Endothelial cell (in vitro differentiated cells): ENCODE data around the gene CECR2. TPM values are rescaled to one million over a fixed set of nuclear protein-coding genes. Genes with fewer than 3 reads are reported as not detected.
A peak's percentile ranks its signal among the peaks of the same experiment; 100 is the strongest.

Experiments used
- DNase-seq: peaks from one replicate; pipeline ENCODE4 v3.0.0; 2021; ENCODE audit warnings: low spot score
- H3K27ac Mint-ChIP-seq: one replicate; pipeline ENCODE4 v1.8.0; 2021; ENCODE audit warnings: mixed read lengths, inconsistent platforms; ENCODE audit not compliant: unreplicated experiment
- H3K27me3 Mint-ChIP-seq: one replicate; pipeline ENCODE4 v1.8.0; 2021; ENCODE audit warnings: mild to moderate bottlenecking, moderate library complexity, mixed read lengths, inconsistent platforms; ENCODE audit not compliant: unreplicated experiment
- H3K36me3 Mint-ChIP-seq: one replicate; pipeline ENCODE4 v1.8.0; 2021; ENCODE audit warnings: mild to moderate bottlenecking, low read depth, mixed read lengths, inconsistent platforms; ENCODE audit not compliant: unreplicated experiment
- H3K4me1 Mint-ChIP-seq: one replicate; pipeline ENCODE4 v1.8.0; 2021; ENCODE audit warnings: mild to moderate bottlenecking, mixed read lengths, inconsistent platforms; ENCODE audit not compliant: unreplicated experiment
- H3K4me3 Mint-ChIP-seq: one replicate; pipeline ENCODE4 v1.8.0; 2021; ENCODE audit warnings: mild to moderate bottlenecking, mixed read lengths, inconsistent platforms; ENCODE audit not compliant: unreplicated experiment
- H3K9me3 Mint-ChIP-seq: one replicate; pipeline ENCODE4 v1.8.0; 2021; ENCODE audit warnings: mixed read lengths, inconsistent platforms; ENCODE audit not compliant: unreplicated experiment
- total RNA-seq: library from RNA; stranded (reverse); fragmentation: NEBNext Ultra II Directional; extraction: Animal tissue kit (Norgen Biotek cat#: 25700); gene quantifications from one replicate; pipeline ENCODE4 v1.2.1, GENCODE V29; 2021; ENCODE audit not compliant: unreplicated experiment
- TF ChIP-seq, protein P1 (sequence below): fragments of 200-600 bp; sonication (generic); IDR thresholded peaks from one replicate; pipeline ENCODE4 v1.5.0; 2021; ENCODE audit warnings: antibody characterized with exemption; ENCODE audit not compliant: unreplicated experiment

Gene CECR2
- total RNA-seq, 1 donor from 2014 or later: 65.3 TPM

DNA sequence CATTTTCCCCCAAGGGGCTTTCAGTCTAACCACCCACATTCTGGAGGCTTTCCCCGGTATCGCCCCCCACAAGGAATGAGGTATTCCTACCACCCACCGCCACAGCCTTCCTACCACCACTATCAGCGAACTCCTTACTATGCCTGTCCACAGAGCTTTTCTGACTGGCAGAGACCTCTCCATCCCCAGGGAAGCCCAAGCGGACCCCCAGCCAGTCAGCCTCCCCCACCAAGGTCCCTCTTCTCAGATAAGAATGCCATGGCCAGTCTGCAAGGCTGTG is 179.4 kb downstream of the CECR2 start:
- TF ChIP-seq, protein P1, sequence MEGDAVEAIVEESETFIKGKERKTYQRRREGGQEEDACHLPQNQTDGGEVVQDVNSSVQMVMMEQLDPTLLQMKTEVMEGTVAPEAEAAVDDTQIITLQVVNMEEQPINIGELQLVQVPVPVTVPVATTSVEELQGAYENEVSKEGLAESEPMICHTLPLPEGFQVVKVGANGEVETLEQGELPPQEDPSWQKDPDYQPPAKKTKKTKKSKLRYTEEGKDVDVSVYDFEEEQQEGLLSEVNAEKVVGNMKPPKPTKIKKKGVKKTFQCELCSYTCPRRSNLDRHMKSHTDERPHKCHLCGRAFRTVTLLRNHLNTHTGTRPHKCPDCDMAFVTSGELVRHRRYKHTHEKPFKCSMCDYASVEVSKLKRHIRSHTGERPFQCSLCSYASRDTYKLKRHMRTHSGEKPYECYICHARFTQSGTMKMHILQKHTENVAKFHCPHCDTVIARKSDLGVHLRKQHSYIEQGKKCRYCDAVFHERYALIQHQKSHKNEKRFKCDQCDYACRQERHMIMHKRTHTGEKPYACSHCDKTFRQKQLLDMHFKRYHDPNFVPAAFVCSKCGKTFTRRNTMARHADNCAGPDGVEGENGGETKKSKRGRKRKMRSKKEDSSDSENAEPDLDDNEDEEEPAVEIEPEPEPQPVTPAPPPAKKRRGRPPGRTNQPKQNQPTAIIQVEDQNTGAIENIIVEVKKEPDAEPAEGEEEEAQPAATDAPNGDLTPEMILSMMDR: no peak
- Mint-ChIP-seq H3K36me3 (peaks cover 45% of the 10 kb centered on the region), H3K4me3 (no peak overlapping the region), H3K27me3 (peaks cover 10% of the 10 kb centered on the region), H3K27ac (peak overlapping the region; percentile 41), H3K4me1 (peaks cover 4% of the 10 kb centered on the region), H3K9me3 (no peaks in the 10 kb centered on the region)
- no peak for DNase-seq

DNA sequence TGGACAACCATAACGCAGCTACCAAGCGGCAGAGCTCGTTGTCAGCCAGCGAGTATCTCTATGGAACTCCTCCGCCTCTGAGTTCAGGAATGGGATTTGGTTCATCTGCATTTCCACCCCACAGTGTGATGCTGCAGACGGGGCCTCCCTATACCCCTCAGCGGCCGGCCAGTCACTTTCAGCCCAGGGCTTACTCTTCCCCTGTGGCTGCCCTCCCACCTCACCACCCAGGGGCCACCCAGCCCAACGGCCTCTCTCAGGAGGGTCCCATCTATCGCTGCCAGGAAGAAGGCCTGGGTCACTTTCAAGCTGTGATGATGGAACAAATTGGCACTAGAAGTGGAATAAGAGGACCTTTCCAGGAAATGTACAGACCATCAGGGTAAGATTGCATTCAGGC is 179.9 kb downstream of the CECR2 start:
- no peak for DNase-seq
- Mint-ChIP-seq H3K27me3 (peaks cover 10% of the 10 kb centered on the region), H3K36me3 (peaks cover 49% of the 10 kb centered on the region), H3K4me1 (peaks cover 4% of the 10 kb centered on the region), H3K27ac (no peak overlapping the region), H3K4me3 (no peak overlapping the region), H3K9me3 (no peaks in the 10 kb centered on the region)
- TF ChIP-seq, protein P1: no peak

DNA sequence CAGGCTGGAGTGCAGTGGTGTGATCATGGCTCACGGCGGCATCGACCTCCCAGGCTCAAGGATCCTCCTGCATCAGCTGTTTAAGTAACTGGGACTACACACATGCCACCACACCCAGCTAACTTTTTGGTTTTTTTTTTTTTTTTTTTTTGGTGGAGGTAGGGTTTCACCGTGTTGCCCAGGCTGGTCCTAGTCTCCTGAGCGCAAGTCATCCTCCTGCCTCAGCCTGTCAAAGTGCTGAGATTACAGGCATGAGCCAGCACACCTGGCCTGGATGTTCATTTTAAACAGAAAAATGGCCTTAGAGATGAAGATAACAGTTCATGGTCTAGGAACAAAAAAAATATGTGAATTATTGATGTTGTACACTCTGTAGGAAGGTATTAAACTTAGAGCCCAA is 180.4 kb downstream of the CECR2 start:
- Mint-ChIP-seq H3K36me3 (peaks cover 54% of the 10 kb centered on the region), H3K27ac (no peak overlapping the region), H3K9me3 (no peaks in the 10 kb centered on the region), H3K27me3 (peaks cover 10% of the 10 kb centered on the region), H3K4me3 (no peak overlapping the region), H3K4me1 (peaks cover 4% of the 10 kb centered on the region)
- DNase-seq: no peak
- TF ChIP-seq, protein P1: no peak

DNA sequence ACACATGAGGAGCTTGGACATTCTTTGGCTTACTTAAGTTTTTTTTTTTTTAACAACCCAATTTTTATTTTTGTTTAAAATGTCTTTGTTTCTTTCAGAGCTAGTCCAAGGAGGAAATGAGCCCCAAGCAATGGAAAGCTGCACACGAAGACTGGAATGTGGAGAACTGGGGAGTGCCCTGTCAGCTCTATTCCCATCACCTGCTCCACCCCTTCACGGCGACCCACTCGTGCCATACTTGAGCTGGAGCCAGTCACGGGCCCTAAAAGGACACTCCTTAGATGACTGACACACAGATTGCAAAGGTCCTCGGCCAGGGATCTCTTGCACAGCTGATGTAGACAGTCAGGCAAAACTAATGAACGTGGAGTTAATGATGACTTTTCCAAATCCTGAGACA is 183.5 kb downstream of the CECR2 start:
- Mint-ChIP-seq H3K9me3 (no peaks in the 10 kb centered on the region), H3K27ac (no peak overlapping the region), H3K4me1 (peaks cover 4% of the 10 kb centered on the region), H3K36me3 (peaks cover 65% of the 10 kb centered on the region), H3K27me3 (peaks cover 10% of the 10 kb centered on the region), H3K4me3 (no peak overlapping the region)
- DNase-seq: no peak
- TF ChIP-seq, protein P1: no peak

DNA sequence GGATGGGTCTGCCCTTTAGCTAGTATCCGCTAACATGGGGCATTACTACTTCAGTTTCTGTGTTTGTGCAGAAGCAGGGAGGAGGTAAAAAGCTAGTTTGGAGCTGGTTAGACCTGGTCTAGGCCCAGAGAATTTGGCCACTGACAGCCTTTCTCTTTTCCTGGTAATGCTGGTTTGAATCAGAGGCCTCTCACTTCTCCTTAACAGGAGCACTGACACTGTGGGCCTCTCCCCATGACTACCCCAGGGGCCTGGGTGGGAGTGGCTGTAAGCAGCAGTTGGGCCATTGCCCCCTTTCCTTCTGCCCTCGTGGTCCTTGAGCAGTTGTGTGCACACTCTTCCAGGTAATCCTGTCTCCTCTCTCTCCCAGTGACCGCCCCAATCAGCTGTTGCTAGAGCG is 185.6 kb downstream of the CECR2 start:
- Mint-ChIP-seq H3K4me1 (peaks cover 4% of the 10 kb centered on the region), H3K4me3 (no peak overlapping the region), H3K36me3 (peaks cover 63% of the 10 kb centered on the region), H3K27ac (no peak overlapping the region), H3K27me3 (peaks cover 11% of the 10 kb centered on the region), H3K9me3 (no peaks in the 10 kb centered on the region)
- TF ChIP-seq, protein P1: no peak
- DNase-seq: no peak
